ENCODE measurements around the gene MC1R. TPM values are rescaled to one million over a fixed set of nuclear protein-coding genes. Genes with fewer than 3 reads are reported as not detected.

The MC1R gene
- total and polyA plus RNA-seq, 2 donors (not counting 1 experiment from before 2014, with no cell fraction given): 2.9 to 4.3 TPM

DNA sequence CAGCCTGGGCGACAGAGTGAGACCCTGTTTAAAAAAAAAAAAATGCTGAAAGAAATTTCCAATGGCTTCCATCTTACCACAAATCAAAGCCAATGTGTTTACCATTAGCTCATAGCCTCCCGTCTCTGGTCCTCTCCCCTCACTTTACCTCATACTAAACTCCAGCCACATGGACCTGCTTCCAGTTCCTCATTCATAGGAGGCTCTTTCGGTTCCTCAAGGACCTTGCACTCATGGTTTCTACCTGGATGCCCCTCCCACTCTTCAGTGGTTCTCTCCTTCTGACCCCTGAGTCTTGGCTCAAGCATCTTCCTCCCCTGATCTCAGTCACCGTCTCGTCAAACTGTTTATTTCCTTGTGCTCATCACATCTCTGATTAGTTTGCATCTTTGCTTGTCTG lies 26.1 kb downstream of the MC1R start:
- Histone ChIP-seq H3K9ac (ENCODE audit: insufficient read depth, low read length) (no peak overlapping the region), H3K79me2 (ENCODE audit: control insufficient read depth, insufficient read depth, low read length) (peaks cover 5% of the 10 kb centered on the region), H3K36me3 (ENCODE audit: control insufficient read depth, insufficient read depth, low read length) (no peaks in the 10 kb centered on the region)

GRCh38 chr16:89945654-89946053 lies 27.0 kb downstream of the MC1R start:
- H3K9ac ChIP-seq (ENCODE audit: insufficient read depth, low read length): no peak overlapping the region
- H2AFZ ChIP-seq (ENCODE audit: low read length): no peak overlapping the region
- TF ChIP-seq, protein P1, sequence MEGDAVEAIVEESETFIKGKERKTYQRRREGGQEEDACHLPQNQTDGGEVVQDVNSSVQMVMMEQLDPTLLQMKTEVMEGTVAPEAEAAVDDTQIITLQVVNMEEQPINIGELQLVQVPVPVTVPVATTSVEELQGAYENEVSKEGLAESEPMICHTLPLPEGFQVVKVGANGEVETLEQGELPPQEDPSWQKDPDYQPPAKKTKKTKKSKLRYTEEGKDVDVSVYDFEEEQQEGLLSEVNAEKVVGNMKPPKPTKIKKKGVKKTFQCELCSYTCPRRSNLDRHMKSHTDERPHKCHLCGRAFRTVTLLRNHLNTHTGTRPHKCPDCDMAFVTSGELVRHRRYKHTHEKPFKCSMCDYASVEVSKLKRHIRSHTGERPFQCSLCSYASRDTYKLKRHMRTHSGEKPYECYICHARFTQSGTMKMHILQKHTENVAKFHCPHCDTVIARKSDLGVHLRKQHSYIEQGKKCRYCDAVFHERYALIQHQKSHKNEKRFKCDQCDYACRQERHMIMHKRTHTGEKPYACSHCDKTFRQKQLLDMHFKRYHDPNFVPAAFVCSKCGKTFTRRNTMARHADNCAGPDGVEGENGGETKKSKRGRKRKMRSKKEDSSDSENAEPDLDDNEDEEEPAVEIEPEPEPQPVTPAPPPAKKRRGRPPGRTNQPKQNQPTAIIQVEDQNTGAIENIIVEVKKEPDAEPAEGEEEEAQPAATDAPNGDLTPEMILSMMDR (conservative IDR thresholded peaks at IDR 0.05 in 1 of 2, IDR thresholded peaks at IDR 0.05 in 1 of 2; ENCODE audit: low read depth in 1 of 2, low read length in 2 of 2): no peak
- no peak for TF ChIP-seq EZH2 (IDR thresholded peaks at IDR 0.05; ENCODE audit: low read length, missing control alignments)
- H3K9me3 ChIP-seq (ENCODE audit: control insufficient read depth, insufficient read depth, low read depth, low read length): no peaks in the 10 kb centered on the region
- H3K36me3 ChIP-seq (ENCODE audit: control insufficient read depth, insufficient read depth, low read length): no peaks in the 10 kb centered on the region
- DNase-seq (ENCODE audit: low read depth in 2 of 2): no peak
- H3K27ac ChIP-seq (ENCODE audit: insufficient read depth, low read length): no peak overlapping the region
- peaks cover 7% of the 10 kb centered on the region for H3K79me2 ChIP-seq (ENCODE audit: control insufficient read depth, insufficient read depth, low read length)
- peaks cover 5% of the 10 kb centered on the region for H3K4me1 ChIP-seq (ENCODE audit: control insufficient read depth, extremely low read depth, insufficient read depth, low read length)
- H3K27me3 ChIP-seq (ENCODE audit: control insufficient read depth, insufficient read depth, low read length): no peaks in the 10 kb centered on the region
- H3K4me2 ChIP-seq (ENCODE audit: extremely low read depth, insufficient read depth, low read length): no peak overlapping the region
- H3K4me3 ChIP-seq (replicated peaks in 1 of 4; ENCODE audit: control extremely low read depth in 1 of 4, insufficient read depth in 1 of 4, low read depth in 3 of 4, low read length in 4 of 4): no peak overlapping the region
- no peaks in the 10 kb centered on the region for H4K20me1 ChIP-seq (ENCODE audit: control insufficient read depth, extremely low read depth, insufficient read depth, low read length)

More for the DNA sequence above, 26.1 kb downstream of the MC1R start:
- Histone ChIP-seq H3K9me3 (ENCODE audit: control insufficient read depth, insufficient read depth, low read depth, low read length) (no peaks in the 10 kb centered on the region), H3K4me3 (replicated peaks in 1 of 4; ENCODE audit: control extremely low read depth in 1 of 4, insufficient read depth in 1 of 4, low read depth in 3 of 4, low read length in 4 of 4) (no peak overlapping the region), H2AFZ (ENCODE audit: low read length) (no peak overlapping the region), H4K20me1 (ENCODE audit: control insufficient read depth, extremely low read depth, insufficient read depth, low read length) (no peaks in the 10 kb centered on the region), H3K4me2 (ENCODE audit: extremely low read depth, insufficient read depth, low read length) (no peak overlapping the region), H3K27me3 (ENCODE audit: control insufficient read depth, insufficient read depth, low read length) (no peaks in the 10 kb centered on the region), H3K27ac (ENCODE audit: insufficient read depth, low read length) (no peak overlapping the region), H3K4me1 (ENCODE audit: control insufficient read depth, extremely low read depth, insufficient read depth, low read length) (peaks cover 3% of the 10 kb centered on the region)
- TF ChIP-seq EZH2 (IDR thresholded peaks at IDR 0.05; ENCODE audit: low read length, missing control alignments): no peak
- TF ChIP-seq, protein P1 (conservative IDR thresholded peaks at IDR 0.05 in 1 of 2, IDR thresholded peaks at IDR 0.05 in 1 of 2; ENCODE audit: low read depth in 1 of 2, low read length in 2 of 2): no peak
- DNase-seq (ENCODE audit: low read depth in 2 of 2): no peak

DNA sequence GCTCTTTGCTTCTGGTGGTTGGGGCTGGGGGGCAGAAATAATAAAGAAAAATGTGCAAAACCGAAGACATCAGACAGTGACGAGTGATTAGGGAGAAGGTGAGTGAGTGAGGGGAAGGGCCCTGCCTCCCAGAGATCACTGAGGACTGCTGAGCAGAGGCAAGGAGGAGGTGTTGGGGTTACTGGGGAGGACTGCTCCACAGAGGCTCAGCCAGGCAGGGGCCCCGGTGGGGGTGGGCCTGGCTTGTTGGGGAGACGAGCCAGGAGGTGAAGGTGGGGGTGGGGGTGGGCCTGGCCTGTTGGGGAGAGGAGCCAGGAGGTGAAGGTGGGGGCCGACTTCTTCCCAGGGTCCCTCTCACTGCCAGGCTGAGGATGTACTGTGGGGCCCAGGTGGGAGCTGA lies 27.9 kb downstream of the MC1R start:
- H3K4me2 ChIP-seq (ENCODE audit: extremely low read depth, insufficient read depth, low read length): no peak overlapping the region
- TF ChIP-seq, protein P1 (conservative IDR thresholded peaks at IDR 0.05 in 1 of 2, IDR thresholded peaks at IDR 0.05 in 1 of 2; ENCODE audit: low read depth in 1 of 2, low read length in 2 of 2): no peak
- TF ChIP-seq EZH2 (IDR thresholded peaks at IDR 0.05; ENCODE audit: low read length, missing control alignments): no peak
- H3K9me3 ChIP-seq (ENCODE audit: control insufficient read depth, insufficient read depth, low read depth, low read length): no peaks in the 10 kb centered on the region
- no peaks in the 10 kb centered on the region for H3K36me3 ChIP-seq (ENCODE audit: control insufficient read depth, insufficient read depth, low read length)
- H3K9ac ChIP-seq (ENCODE audit: insufficient read depth, low read length): no peak overlapping the region
- H3K79me2 ChIP-seq (ENCODE audit: control insufficient read depth, insufficient read depth, low read length): peaks cover 7% of the 10 kb centered on the region
- no peak overlapping the region for H3K27ac ChIP-seq (ENCODE audit: insufficient read depth, low read length)
- H4K20me1 ChIP-seq (ENCODE audit: control insufficient read depth, extremely low read depth, insufficient read depth, low read length): no peaks in the 10 kb centered on the region
- H3K4me3 ChIP-seq (replicated peaks in 1 of 4; ENCODE audit: control extremely low read depth in 1 of 4, insufficient read depth in 1 of 4, low read depth in 3 of 4, low read length in 4 of 4): no peak overlapping the region
- peaks cover 5% of the 10 kb centered on the region for H3K4me1 ChIP-seq (ENCODE audit: control insufficient read depth, extremely low read depth, insufficient read depth, low read length)
- DNase-seq (ENCODE audit: low read depth in 2 of 2): no peak
- H3K27me3 ChIP-seq (ENCODE audit: control insufficient read depth, insufficient read depth, low read length): no peaks in the 10 kb centered on the region
- no peak overlapping the region for H2AFZ ChIP-seq (ENCODE audit: low read length)

Measured in fibroblast of lung (primary cell).